Measurements from ENCODE around the gene DNAJC5G.

DNA sequence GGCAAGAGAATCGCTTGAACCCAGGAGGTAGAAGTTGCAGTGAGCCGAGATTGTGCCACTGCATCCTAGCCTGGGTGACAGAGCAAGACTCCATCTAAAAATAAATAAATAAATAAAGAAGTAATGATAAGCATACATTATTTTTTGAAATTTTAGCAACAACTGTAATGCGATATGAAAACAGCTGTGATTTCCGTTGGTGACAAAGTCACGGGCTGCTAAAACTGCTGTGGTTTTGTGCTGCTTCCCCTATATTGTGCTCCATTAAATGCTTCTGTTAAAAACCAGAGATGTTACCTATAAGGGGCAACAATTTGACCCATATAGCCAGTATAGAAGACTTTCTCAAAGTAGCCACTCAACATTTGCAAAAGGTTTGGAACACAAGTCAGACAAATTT lies 15.3 kb downstream of the DNAJC5G start:
- TF ChIP-seq, protein P1, sequence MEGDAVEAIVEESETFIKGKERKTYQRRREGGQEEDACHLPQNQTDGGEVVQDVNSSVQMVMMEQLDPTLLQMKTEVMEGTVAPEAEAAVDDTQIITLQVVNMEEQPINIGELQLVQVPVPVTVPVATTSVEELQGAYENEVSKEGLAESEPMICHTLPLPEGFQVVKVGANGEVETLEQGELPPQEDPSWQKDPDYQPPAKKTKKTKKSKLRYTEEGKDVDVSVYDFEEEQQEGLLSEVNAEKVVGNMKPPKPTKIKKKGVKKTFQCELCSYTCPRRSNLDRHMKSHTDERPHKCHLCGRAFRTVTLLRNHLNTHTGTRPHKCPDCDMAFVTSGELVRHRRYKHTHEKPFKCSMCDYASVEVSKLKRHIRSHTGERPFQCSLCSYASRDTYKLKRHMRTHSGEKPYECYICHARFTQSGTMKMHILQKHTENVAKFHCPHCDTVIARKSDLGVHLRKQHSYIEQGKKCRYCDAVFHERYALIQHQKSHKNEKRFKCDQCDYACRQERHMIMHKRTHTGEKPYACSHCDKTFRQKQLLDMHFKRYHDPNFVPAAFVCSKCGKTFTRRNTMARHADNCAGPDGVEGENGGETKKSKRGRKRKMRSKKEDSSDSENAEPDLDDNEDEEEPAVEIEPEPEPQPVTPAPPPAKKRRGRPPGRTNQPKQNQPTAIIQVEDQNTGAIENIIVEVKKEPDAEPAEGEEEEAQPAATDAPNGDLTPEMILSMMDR (conservative IDR thresholded peaks at IDR 0.05) = no peak
- TF ChIP-seq ZFX (IDR thresholded peaks at IDR 0.05) = no peak
